GM23248 (cell line): ENCODE measurements around the gene ADCK2. TPM values are rescaled to one million over a fixed set of nuclear protein-coding genes. Genes with fewer than 3 reads are reported as not detected.
"Not testable (repeated sequence)": the region's sequence is repeated elsewhere in the genome, so short reads cannot be mapped to it uniquely, and the experiment has no call there.

Source experiments
- DNase-seq: peaks from one replicate; pipeline ENCODE4 v3.0.0-alpha.2; 2015
- H2AFZ ChIP-seq: fragments of 200-600 bp; sonication (generic); 2 replicates; pipeline ENCODE4 v1.6.1; 2016; ENCODE audit warnings: antibody characterized with exemption
- H3F3A ChIP-seq: fragments of 200-600 bp; sonication (generic); 2 replicates; pipeline ENCODE4 v1.6.1; 2016; ENCODE audit warnings: mild to moderate bottlenecking, antibody characterized with exemption, mixed run types; ENCODE audit not compliant: insufficient read depth
- H3K27ac ChIP-seq: fragments of 200-600 bp; sonication (generic); 2 replicates; pipeline ENCODE4 v1.5.1; 2016; ENCODE audit warnings: mild to moderate bottlenecking
- H3K27me3 ChIP-seq: fragments of 200-600 bp; sonication (generic); replicated peaks from 2 replicates; pipeline ENCODE4 v1.6.1; 2016; ENCODE audit warnings: mild to moderate bottlenecking; ENCODE audit not compliant: insufficient read depth
- H3K36me3 ChIP-seq: fragments of 200-600 bp; sonication (generic); 2 replicates; pipeline ENCODE4 v1.6.1; 2016; ENCODE audit warnings: low read depth, mild to moderate bottlenecking
- H3K4me1 ChIP-seq: fragments of 200-600 bp; sonication (generic); 2 replicates; pipeline ENCODE4 v1.6.1; 2016; ENCODE audit warnings: mild to moderate bottlenecking; ENCODE audit not compliant: insufficient read depth
- H3K4me2 ChIP-seq: fragments of 200-600 bp; sonication (generic); one replicate; pipeline ENCODE4 v1.6.1; 2016; ENCODE audit warnings: mild to moderate bottlenecking; ENCODE audit not compliant: unreplicated experiment
- H3K4me3 ChIP-seq: fragments of 200-600 bp; sonication (generic); 2 replicates; pipeline ENCODE4 v1.5.1; 2016; ENCODE audit warnings: mild to moderate bottlenecking
- H3K79me2 ChIP-seq: fragments of 200-600 bp; sonication (generic); 2 replicates; pipeline ENCODE4 v1.6.1; 2016; ENCODE audit warnings: mild to moderate bottlenecking; ENCODE audit not compliant: insufficient read depth
- H3K9ac ChIP-seq: fragments of 200-600 bp; sonication (generic); 2 replicates; pipeline ENCODE4 v1.6.1; 2016; ENCODE audit warnings: mild to moderate bottlenecking
- H3K9me2 ChIP-seq: fragments of 200-600 bp; sonication (generic); 2 replicates; pipeline ENCODE4 v1.6.1; 2016; ENCODE audit warnings: mixed run types, mild to moderate bottlenecking, moderate library complexity; ENCODE audit not compliant: insufficient read depth
- H3K9me3 ChIP-seq: fragments of 200-600 bp; sonication (generic); one replicate; pipeline ENCODE4 v1.6.1; 2017; ENCODE audit warnings: low read depth
- H4K20me1 ChIP-seq: fragments of 200-600 bp; sonication (generic); 2 replicates; pipeline ENCODE4 v1.6.0; 2016; ENCODE audit not compliant: insufficient read depth
- EZH2 ChIP-seq: fragments of 200-600 bp; sonication (generic); IDR thresholded peaks from 2 replicates; pipeline ENCODE4 v1.6.1; 2018; ENCODE audit warnings: antibody characterized with exemption, mild to moderate bottlenecking; ENCODE audit not compliant: insufficient read depth, poor library complexity, severe bottlenecking
- EZH2phosphoT487 ChIP-seq: fragments of 200-600 bp; sonication (generic); IDR thresholded peaks from 2 replicates; pipeline ENCODE4 v1.6.1; 2018; ENCODE audit warnings: antibody characterized with exemption, moderate library complexity, mild to moderate bottlenecking, low read depth; ENCODE audit not compliant: insufficient read depth
- WGBS, 2 experiments: methylation state at CpG; one replicate each; pipeline ENCODE4 v1.1.6; 2015 to 2017; ENCODE audit warnings: low lambda C conversion rate in 2 of 2, low coverage in 1 of 2; ENCODE audit errors: missing lambda C conversion rate in 2 of 2; 5-methylcytosine and 5-hydroxymethylcytosine counted together
- in situ Hi-C: fragments of 300-500 bp; cut with MboI; formaldehyde crosslinking; loops from 2 replicates; pipeline ENCODE4 v1.15.0; 2020
- polyA plus RNA-seq: library from polyadenylated mRNA; unstranded; fragments of >200 nt; fragmentation: Nextera tagmentation; extraction: Ambion mirVana; gene quantifications from 2 replicates; pipeline ENCODE4 v1.2.1, GENCODE V29; 2016
- total RNA-seq: library from RNA; depleted of rRNA; stranded (reverse); fragments of >200 nt; shearing (Covaris generic); gene quantifications from 2 replicates; pipeline ENCODE4 v1.2.3, GENCODE V29; 2014

ADCK2 gene
- total and polyA plus RNA-seq, 2 experiments from 2014 or later = 10.0 to 27.1 TPM

DNA sequence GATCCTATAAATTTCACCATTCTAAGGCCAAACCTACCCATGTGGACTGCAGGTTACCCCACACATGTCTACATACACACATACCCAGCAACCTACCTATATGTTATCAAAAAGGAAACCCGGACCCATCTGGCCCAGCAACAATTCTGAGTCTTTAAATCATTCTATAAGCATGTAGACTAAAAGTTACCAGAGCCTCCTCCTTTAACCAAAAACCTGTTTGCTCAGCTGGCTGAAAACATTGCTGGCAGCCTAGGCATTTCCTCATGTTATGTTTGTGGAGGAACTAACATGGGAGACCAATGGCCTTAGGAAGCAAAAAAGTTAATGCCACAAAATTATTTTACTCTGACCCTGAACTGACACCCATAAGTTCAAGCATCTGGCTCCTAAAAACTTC lies 5.3 kb upstream of the ADCK2 start:
- Histone ChIP-seq H3K36me3 (no peaks in the 10 kb centered on the region), H3K4me3 (no peak overlapping the region), H3K4me1 (no peaks in the 10 kb centered on the region), H3K4me2 (no peak overlapping the region), H3K9ac (no peak overlapping the region), H3K27me3 (0 out of 2 replicates have a peak, but pooled peaks cover 5% of the 10 kb centered on the region), H3K27ac (no peak overlapping the region), H3K9me2 (no peaks in the 10 kb centered on the region), H4K20me1 (no peaks in the 10 kb centered on the region), H3F3A (no peaks in the 10 kb centered on the region), H2AFZ (no peak overlapping the region), H3K9me3 (no peaks in the 10 kb centered on the region), H3K79me2 (no peaks in the 10 kb centered on the region)
- no peak for DNase-seq
- no peak for TF ChIP-seq EZH2
- TF ChIP-seq EZH2phosphoT487 = no peak
- in situ Hi-C loops = no loop called here
- WGBS, 2 experiments = 83 to 88% methylated on average over 1 of the region's 1 CpG

DNA sequence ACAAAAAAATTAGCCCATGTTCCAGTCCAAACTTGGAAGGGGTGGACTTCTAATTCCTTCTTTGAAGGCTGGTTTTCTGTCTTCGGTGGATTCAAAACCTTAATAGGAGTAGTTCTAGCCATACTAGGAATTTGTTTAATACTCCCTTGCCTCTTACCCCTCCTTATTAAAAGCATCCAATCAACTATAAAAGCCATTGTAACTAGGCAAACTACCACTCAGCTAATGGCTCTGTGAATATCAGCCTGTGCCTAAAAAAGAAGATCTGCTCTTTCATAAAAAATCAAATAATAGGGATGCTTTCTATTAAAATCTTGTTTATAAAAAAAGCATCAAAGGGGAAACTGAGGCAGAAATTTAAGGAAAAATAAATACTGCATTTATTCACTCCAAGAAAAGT lies 4.1 kb upstream of the ADCK2 start:
- 34 to 52% methylated on average over 1 of the region's 1 CpG for WGBS, 2 experiments
- Histone ChIP-seq H3K27me3 (0 out of 2 replicates have a peak, but pooled peaks cover 5% of the 10 kb centered on the region), H3K4me1 (no peaks in the 10 kb centered on the region), H3K9me3 (no peaks in the 10 kb centered on the region), H3K9me2 (no peaks in the 10 kb centered on the region), H3K36me3 (no peaks in the 10 kb centered on the region), H4K20me1 (no peaks in the 10 kb centered on the region), H3K4me2 (no peak overlapping the region), H3K79me2 (no peaks in the 10 kb centered on the region), H3K9ac (no peak overlapping the region), H3K27ac (no peak overlapping the region), H2AFZ (no peak overlapping the region), H3K4me3 (no peak overlapping the region), H3F3A (no peaks in the 10 kb centered on the region)
- in situ Hi-C loops = no loop called here
- TF ChIP-seq EZH2 = no peak
- TF ChIP-seq EZH2phosphoT487 = no peak
- no peak for DNase-seq

DNA sequence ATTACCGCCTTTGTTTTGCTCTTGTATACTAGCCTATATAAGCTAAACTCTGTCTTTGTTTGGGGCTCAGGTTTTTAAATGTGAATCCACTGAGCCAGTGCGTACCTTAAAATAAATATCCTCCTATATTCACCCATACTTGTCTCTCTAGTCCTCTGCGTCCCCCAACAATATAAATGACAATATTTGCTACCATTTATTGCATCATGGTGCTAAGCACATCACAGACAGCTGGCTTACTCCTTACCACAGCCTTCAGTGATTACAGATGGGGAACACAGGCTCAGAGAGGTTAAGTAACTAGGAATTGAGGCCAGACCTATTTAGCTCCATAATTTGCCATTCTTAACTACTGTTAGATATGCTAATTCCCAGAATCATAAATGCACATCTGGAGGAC lies 3.4 kb upstream of the ADCK2 start:
- WGBS, 2 experiments = 90 to 92% methylated on average over 3 of the region's 3 CpGs
- Histone ChIP-seq H3K9me3 (no peaks in the 10 kb centered on the region), H3K27ac (no peak overlapping the region), H4K20me1 (no peaks in the 10 kb centered on the region), H3K36me3 (no peaks in the 10 kb centered on the region), H3K27me3 (0 out of 2 replicates have a peak, but pooled peaks cover 5% of the 10 kb centered on the region), H3K9me2 (no peaks in the 10 kb centered on the region), H3K4me3 (no peak overlapping the region), H3K4me1 (no peaks in the 10 kb centered on the region), H3K79me2 (no peaks in the 10 kb centered on the region), H3F3A (peaks cover 5% of the 10 kb centered on the region; the same call in 1 of the 2 replicates), H2AFZ (no peak overlapping the region), H3K4me2 (no peak overlapping the region), H3K9ac (no peak overlapping the region)
- no peak for DNase-seq
- in situ Hi-C loops = no loop called here
- TF ChIP-seq EZH2 = no peak
- no peak for TF ChIP-seq EZH2phosphoT487

DNA sequence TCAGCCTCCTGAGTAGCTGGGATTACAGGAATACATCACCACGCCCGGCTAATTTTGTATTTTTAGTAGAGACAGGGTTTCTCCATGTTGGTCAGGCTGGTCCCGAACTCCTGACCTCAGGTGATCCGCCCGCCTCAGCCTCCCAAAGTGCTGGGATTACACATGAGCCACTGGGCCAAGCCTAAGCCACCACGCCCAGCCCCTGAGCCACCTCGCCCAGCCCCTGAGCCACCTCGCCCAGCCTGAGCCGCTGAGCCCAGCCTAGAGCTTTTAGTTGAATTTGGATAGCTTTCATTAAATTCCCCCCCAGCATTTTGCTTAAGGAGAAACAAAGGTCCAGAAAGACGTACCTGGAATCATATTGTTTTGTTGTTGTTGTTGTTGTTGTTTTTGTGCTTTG lies 2.9 kb upstream of the ADCK2 start:
- DNase-seq, H3K36me3 ChIP-seq, H3K27me3 ChIP-seq, H3F3A ChIP-seq, H3K9ac ChIP-seq, H2AFZ ChIP-seq, H3K27ac ChIP-seq, H4K20me1 ChIP-seq, H3K4me1 ChIP-seq, in situ Hi-C loops, H3K4me2 ChIP-seq, H3K9me3 ChIP-seq, H3K79me2 ChIP-seq, H3K4me3 ChIP-seq, H3K9me2 ChIP-seq: not testable (repeated sequence)
- WGBS, 2 experiments = 81 to 85% methylated on average over 10 of the region's 10 CpGs

DNA sequence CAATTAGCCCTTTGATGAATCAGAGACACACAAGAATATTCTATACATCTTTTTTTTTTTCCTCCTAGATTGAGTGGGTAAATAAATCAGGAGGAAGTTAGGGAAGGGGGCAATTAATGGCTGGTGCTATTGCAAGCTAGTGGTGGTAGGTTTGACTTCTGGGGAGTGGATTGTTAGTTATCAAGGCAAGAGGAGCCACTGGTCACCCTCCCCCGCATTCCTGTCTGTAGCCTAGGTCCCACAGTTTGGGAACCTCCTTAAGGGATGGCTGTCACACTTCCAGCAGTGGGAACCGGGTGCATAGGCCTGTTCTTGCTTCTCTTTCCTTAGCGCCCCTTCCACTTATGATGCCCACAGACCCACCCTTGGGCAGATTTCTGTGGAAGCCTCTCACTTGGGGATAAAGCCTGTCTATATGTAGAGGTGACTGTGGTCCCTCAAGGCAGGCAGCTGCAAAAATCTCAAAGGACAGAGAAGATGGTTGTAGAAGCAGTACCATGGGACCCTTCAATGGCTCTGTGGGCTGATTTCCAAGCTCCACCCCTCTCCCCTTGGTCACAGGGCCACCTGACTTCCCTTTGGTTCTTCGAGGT lies 2.3 kb upstream of the ADCK2 start:
- H3K4me3 ChIP-seq = no peak overlapping the region
- no peak overlapping the region for H3K9ac ChIP-seq
- H2AFZ ChIP-seq = no peak overlapping the region
- peaks cover 12% of the 10 kb centered on the region; the same call in 1 of the 2 replicates for H3F3A ChIP-seq
- no peak overlapping the region for H3K27ac ChIP-seq
- in situ Hi-C loops = no loop called here
- no peaks in the 10 kb centered on the region for H3K9me2 ChIP-seq
- TF ChIP-seq EZH2 = no peak
- no peak for TF ChIP-seq EZH2phosphoT487
- no peak for DNase-seq
- H3K79me2 ChIP-seq = no peaks in the 10 kb centered on the region
- no peaks in the 10 kb centered on the region for H3K36me3 ChIP-seq
- whole genome bisulfite sequencing, 2 experiments = 72 to 77% methylated on average over 4 of the region's 4 CpGs
- H3K9me3 ChIP-seq = no peaks in the 10 kb centered on the region
- H3K4me2 ChIP-seq = no peak overlapping the region
- H4K20me1 ChIP-seq = no peaks in the 10 kb centered on the region
- H3K4me1 ChIP-seq = peaks cover 10% of the 10 kb centered on the region
- 0 out of 2 replicates have a peak, but pooled peaks cover 5% of the 10 kb centered on the region for H3K27me3 ChIP-seq
